HuH-7.5 (cell line): ENCODE data around the gene EPS8L1.

ENCODE experiments used
- DNase-seq: peaks from one replicate; pipeline ENCODE4 v3.0.0; 2011; ENCODE audit warnings: low spot score

Gene EPS8L1

DNA sequence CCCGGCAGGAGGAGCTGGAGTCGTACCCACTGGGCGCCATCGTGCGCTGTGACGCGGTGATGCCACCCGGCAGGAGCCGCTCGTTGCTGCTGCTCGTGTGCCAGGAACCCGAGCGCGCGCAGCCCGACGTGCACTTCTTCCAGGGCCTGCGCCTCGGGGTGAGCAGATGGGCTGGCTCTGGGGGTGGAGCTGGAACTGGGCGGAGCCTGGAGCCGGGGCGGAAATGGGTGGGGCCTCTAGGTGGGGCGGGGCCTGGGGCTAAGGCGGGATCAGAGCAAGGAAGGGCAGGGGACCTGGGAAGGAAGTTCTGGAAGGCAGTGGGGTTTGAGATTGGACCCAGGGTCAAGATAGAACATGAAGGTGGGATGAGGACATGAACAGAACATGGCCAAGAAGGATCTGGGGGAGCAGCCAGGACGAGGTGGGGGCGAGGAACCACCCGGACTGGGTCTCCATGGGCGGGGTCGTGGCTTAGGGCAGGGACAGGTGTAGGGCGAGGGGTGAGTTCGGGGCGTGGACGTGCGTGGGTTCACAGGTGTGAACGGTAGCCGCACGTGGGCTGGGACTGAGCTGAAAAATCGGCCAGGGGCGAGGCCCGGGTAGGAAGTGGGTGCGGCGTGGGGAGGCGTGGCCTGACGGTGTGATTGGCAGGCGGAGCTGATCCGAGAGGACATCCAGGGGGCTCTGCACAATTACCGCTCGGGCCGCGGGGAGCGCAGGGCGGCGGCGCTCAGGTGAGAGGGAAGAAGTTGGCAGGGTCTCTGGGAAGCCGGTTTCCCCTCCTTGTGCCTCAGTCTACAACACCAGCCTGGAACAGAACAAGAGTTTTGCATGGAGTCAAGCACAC, 4.7 kb downstream of the EPS8L1 start:
- DNase-seq = peak; percentile 75

DNA sequence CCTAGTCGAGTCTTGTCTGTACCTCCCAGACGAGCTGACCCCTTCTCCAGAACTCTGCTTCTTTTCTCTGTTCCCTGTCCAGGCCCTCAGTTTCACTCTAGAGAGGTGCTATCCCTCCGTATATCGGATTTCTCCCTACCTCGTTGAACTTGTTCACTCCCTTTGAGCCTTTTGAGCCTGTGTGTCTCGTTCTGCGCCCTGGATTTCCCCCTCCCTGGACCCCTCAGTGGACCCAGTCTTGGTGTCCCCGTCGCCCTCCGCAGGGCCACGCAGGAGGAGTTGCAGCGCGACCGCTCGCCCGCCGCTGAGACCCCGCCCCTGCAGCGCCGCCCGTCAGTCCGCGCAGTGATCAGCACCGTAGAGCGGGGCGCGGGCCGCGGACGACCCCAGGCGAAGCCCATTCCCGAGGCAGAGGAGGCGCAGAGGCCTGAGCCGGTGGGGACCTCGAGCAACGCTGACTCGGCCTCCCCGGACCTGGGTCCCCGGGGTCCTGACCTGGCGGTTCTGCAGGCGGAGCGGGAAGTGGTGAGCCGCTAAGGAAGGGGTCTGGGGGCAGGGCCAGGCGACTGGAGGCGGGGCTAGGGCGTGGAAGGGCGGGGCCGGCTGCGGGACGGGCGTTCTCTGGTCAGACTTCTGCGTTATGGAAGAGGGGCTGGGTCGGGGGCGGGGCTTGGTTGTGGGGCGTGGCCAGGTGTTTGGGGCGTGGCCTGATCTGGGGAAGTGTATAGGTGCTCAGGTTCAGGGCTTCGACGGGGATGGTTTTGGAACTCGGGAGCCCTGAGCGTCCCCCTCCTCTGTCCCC, 5.5 kb downstream of the EPS8L1 start:
- DNase-seq = peak; percentile 95

DNA sequence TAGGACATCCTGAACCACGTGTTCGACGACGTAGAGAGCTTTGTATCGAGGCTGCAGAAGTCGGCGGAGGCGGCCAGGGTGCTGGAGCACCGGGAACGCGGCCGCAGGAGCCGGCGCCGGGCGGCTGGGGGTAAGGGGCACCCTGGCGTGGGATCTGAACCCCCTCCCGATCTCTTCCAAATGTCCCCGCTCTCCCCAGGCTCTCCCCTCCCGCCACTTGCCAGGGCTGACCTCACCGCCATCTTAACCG, 6.0 kb downstream of the EPS8L1 start:
- DNase-seq = no peak

DNA sequence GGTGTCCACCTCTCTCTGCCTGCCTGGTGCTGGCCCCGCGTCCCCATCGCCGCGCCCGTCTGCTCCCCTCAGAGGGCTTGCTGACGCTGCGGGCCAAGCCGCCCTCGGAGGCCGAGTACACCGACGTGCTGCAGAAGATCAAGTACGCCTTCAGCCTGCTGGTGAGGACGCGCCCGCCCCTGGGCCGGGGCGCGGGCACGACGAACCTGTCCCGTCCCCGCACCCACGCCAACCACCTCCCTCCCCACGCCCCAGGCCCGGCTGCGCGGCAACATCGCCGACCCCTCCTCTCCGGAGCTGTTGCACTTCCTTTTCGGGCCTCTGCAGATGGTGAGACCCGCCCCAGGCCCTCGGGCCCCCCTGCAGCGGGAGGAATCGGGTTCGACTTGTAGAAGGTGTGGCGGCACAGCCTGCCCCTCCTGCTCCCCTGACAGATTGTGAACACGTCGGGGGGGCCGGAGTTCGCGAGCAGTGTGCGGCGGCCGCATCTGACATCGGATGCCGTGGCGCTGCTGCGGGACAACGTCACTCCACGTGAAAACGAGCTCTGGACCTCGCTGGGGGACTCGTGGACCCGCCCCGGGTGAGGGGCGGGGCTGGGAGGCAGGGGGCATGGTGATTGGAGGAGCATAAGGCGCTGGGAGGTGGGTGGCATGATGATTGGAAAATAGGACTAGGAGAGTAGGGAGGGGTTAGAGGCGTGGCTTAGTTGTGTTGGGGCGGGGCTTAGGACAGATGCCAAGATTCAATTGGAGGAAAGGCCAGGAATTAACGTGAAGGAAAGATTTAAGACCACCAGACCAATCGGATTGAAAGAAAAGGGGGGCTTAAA, 6.6 kb downstream of the EPS8L1 start:
- peak; percentile 69 for DNase-seq

DNA sequence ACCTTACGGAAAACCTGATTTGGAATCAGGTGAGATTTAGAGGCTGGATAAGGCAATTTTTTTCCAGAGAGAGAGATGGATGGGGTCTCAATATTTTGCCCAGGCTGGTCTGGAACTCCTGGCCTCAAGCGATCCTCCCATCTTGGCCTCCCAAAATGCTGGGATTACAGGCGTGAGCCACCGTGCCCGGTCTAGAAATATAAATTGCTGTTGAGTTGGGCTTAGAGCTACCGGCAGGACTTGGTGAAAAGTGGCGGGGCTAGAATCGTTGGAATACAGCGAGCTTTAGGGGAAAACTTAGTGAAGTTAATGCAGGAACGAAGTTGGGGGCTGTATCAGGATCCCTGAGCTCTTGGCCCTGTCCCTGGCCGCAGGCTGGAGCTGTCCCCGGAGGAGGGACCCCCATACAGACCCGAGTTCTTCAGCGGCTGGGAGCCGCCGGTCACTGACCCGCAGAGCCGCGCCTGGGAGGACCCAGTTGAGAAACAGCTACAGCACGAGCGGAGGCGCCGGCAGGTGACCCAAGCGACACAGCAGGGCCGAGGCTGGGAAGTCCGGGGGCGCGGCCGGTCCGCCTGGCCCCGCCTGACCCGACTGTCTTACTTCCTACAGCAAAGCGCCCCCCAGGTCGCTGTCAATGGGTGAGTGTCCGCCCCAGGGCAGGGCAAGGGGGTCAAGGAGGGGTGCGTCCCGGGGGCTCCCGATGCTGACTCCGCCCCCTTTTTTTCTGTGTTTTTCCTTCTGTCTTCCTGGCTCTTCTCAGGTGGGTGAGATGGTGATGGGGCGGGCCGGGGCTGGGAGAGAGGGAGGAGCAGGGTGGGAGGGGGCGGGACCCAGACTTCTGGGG, 7.6 kb downstream of the EPS8L1 start:
- peak; percentile 71 for DNase-seq

DNA sequence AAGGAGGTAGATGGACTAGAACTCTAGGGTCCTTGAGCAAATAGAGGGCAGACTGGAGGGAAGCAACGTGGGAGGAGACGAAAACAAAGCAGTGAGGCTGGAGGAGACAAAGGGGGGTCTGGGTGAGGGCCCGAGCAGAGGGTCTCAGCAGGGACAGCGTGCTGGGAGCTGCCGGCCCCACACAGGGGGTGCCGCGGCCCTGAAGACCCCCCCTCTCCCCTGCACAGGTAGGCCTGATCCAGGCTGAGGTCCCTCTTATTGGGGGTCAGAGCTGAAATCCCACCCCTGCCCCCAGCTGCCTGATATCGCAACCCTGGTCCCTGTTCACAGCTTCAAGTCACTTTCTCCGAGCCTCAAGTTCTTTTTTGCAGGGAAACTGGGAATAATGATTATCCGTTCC, 8.7 kb downstream of the EPS8L1 start:
- DNase-seq = no peak

DNA sequence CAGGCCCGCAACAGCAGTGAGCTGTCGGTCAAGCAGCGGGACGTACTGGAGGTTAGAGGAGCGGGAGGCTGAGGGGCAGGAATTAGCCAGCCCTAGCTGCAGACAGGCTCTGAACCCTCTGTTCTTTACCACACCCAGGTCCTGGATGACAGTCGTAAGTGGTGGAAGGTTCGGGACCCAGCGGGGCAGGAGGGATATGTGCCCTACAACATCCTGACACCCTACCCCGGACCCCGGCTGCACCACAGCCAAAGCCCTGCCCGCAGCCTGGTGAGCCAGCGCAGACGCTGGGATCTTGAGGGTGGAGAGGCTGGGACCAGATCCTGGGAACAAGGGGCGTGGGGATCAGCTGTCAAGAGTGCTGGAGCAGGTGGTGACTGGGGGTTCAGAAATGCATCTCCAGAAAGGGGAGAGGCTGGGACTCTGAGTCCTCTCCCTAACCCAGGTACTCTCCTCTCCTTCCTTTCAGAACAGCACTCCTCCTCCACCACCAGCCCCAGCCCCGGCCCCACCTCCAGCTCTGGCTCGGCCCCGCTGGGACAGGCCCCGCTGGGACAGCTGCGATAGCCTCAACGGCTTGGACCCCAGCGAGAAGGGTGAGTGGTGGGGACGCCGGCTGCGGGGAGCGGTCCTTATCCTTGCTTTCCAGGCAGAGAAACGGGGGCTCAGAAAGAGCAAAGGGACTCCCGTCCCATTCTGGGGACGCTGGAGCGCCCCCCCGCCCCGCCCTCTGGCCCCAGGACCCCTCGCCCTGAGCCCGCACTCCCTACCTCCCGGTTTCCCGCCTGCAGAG, 10.4 kb downstream of the EPS8L1 start:
- DNase-seq = peak; percentile 47

DNA sequence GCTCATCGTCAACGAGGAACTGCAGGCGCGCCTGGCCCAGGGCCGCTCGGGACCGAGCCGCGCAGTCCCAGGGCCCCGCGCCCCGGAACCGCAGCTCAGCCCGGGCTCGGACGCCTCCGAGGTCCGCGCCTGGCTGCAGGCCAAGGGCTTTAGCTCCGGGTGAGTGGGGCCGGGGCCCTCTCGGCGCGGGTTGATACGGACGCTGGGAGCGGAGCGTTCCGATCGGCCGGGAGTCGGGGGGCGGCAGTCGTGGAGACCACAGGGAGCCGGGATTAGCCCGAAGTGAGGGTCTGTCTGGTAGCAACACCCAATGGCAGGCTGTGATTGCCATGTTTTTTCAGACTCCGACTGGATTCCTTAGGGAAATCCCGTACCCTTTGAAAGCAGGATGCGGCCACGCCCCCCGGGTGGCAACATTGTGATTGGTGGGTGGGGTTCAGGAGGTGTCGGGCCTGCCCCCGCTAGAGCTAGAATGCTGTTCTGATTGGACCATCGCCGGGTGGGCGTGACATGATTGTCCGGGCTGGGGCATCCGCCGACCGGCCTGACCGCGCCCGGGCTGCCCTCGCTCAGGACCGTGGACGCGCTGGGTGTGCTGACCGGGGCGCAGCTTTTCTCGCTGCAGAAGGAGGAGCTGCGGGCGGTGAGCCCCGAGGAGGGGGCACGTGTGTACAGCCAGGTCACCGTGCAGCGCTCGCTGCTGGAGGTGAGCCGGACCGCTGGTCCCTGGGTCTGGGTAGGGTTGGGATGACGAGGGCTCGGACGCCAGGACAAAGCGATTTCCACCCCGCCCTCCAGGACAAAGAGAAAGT, 11.3 kb downstream of the EPS8L1 start:
- DNase-seq = no peak

DNA sequence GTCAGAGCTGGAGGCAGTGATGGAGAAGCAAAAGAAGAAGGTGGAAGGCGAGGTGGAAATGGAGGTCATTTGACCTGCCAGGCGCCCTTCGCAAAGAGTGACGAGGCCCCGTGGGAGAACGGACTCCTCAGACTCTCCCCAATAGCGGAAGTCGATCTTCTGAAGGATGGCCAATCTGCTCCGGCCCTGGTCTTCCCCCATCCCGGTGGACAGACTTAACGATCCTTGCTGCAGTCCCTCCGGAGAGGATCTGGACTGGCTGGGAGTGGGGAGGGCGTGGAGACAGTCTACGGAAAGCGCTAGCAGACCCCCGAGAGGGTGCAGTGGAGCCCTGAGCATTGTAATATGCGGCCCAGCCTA, 11.9 kb downstream of the EPS8L1 start:
- DNase-seq = no peak

DNA sequence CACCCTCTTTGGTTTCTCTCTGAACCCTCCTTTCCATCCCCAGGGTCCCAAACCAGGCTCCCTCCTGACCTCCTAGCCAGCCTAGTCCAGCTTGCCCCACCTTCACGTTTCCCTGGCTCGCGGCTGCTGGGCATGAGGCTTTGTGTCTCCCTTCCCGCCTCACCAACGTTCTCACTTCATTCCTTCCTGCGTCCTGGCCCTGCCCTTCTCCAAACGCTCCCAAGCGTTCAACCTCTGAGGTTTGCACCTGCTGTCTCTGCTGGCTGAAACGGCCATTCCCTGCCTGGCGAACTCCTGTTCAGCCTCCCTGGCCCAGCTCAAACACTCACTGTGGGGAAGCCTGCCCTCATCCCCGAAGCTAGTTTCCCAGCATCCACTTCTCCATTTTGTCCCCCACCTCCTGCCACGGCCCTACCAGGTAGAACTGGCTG, 12.4 kb downstream of the EPS8L1 start:
- no peak for DNase-seq

DNA sequence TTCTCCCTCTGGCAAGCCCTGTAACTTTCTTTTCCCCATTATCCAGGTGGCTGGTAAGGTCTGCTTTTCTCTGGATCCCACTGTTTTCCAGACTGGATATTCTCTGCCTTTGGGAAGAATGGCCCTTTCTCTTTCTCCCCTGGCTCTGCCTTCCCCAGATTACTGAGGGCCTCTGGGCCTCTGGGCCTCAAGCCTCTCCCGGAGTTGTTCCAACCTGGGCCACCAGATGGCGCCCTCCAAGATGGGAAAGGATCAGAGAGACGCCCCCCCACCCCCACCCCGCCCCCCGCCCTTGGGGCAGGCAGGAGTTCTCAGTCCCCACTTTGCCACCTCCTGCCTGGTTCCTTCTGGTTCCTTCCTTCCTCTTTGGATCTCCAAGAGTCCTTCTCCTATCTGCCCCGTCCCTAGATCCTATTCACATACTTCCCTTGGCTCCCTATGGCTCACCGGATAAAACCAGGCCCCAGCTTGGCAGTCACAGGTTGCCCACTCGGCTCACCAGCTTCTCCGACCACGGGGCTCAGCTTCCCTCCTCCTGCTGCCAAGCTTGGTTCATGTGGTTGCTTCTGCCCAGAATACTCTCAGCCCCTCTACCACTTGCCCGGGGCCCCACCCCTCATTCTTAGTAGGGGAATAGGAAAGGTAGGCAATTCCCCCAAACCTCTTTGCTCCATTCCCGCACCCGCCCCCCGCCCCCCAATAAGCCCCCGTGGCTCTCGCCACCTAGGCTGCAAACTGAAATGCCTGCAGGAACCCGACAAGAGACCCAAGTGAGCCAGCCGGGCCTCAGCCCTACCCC, 13.1 kb downstream of the EPS8L1 start:
- peak; percentile 96 for DNase-seq

DNA sequence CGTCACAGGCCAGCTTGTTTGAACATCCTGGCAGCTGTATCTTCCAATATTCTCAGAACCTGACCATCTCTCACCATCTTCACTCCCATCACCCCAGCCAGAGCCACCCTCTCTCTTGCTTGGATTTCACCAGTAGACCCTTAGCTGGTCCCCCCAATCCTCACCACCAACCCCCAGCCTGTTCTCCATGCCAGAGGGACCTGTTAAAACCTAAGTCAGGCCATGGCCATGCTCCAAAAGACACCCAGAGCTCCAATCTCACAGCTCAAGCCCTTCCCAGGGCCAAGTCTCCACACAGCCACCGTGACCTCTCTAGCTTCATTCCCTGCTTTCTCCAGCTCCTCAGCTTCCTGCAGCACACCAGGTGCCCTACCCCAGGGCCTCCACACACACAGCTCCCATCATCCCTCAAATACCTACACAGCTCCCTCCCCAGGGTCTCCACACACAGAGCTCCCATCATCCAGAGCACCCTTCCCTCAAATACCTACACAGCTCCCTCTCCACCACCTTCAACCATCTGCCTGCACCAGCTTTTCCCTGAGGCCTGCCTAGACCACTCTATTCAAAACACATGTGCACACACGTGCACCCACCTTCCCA, 13.8 kb downstream of the EPS8L1 start:
- no peak for DNase-seq

DNA sequence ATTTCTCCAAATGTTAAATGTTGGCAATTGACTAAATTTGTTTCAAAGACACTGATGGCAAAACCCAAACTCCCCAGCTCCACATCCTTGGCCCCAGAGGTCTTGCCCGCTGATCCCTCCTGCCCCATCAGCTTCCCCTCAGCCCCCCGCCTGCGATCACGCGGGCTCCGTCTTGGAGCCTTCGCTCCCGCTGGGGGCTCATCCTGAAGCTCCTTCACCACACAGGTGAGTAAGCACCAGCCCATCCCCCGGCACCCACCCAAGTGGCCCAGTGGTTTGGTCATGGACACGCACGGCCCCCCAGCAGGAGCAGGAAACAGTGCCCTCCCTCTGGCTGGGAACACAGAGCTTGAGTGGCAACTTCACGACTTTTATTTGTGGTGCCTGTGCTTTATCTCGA, 14.9 kb downstream of the EPS8L1 start:
- DNase-seq = no peak

DNA sequence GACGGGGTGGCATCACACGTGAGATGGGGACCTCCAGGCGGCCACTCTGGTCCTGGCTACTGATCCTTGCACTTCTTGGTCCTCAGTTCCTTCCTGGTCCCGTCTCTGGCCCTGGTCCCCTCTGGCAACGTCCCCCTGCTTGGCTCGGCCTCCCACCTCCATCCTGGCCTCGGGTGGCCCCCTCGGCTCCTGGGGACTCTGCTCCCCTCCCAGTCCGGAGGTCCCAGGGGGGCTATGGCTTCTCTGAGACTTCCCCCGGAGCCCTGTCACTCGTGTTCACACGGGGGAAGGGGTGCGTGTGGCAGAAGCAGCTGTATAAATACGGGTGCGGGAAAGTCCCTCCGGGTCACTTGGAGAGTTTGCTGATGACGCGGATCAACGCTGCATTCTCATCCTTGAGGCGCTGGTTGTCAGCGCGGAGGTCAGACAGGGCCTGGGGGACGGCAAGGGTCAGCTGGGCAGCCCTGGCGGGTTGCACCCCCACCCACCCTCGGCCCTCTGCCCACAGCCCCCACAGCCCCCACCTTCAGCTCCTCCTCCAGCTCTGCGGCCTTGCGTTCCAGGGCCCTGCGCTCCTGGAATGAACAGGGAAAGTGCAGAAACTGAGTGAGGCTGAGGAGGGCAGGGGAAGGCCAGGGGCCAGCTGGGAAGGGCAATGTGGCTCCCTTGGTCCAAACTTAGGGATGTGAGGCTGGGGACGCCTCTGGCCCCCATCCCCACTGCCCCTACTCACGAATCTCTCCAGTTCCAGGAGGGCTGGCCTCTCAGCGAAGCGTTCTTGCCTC, 15.6 kb downstream of the EPS8L1 start:
- no peak for DNase-seq

DNA sequence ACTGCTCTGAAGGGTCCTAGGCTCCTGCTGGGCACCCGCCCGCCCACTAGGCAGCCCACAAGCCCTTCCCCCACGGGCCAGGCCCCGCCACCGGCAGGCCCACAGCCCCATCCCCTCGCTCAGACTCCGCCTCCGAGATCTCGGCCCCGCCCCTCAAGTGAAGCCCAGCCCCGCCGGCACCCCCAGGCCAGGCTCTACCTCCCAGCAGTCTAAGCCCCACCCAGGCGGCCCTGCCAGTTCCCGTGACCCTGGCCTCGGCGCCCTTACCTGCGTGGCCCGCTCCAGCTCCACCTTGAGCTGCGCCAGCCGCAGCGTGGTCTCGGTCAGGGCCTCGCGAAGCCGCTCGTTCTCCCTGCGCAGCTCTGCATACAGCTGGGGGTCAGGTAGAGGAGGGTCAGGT, 16.3 kb downstream of the EPS8L1 start:
- no peak for DNase-seq

DNA sequence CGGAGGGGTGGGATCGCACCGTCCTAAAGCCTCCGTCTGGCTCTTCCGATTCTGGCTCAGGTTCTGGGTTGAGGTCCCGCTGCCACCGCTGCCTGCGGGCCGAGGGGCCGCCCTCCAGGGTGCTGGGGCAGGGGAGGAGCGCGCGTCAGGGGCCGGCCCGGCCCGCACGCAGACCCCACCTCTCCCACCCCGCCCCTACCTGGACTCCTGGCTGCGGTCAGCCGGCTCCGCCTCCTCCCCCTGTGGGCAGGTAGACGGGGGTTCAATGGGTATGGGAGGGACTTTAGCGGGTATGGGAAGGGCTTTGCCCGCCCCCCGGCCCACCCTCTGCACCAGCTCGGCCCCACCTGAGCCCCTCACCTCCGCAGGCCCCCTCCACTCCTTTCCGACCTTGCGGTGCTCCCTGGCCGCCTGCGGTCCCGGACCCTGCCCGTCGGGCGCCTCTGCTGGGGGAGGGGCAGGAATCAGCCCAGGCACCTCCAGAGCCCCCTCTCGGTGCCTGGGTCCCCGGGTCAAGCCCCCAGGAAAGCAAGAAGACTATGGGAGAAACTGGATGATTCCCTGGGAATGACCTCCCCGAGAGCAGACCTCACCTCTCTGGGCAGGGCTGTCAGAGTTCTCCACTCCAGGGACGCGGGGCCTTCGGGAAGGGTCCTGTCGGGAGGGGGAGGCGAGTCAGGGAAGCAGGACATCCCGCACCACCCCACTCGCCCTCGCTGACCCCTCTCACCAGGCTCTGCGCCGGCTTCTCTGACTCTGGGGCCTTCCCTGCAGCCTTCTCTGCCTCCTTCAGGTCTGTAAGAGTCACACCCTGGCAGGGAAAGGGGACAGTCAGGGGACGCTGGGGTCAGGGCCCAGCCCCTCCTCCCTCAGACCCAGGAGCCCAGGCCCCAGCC, 17.0 kb downstream of the EPS8L1 start:
- no peak for DNase-seq
